ENCODE results near the gene ACTL6A.

Gene ACTL6A

DNA sequence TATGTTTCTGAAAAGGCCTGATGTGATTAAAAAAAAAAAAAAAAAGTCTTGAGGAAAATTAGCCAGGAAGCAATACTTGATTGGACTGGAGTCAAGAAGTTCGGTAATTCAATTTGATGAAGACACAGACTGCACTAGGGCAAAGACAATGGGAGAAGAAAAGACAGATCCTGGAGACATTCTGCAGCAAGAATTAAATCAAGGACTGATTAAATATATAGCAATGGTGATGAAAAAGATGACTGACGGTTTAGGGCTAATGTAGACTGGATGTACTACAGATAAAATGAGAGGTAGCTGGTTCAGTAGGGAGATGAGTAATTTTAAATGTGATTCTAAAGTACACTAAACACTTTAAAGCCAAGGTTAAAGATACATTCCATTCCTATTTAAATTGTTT, 27.9 kb downstream of the ACTL6A start:
- no peak for DNase-seq (ENCODE audit: low read depth in 2 of 2)

GRCh38 chr3:179591313-179591712, 28.6 kb downstream of the ACTL6A start:
- DNase-seq (ENCODE audit: low read depth in 2 of 2), result no peak

DNA sequence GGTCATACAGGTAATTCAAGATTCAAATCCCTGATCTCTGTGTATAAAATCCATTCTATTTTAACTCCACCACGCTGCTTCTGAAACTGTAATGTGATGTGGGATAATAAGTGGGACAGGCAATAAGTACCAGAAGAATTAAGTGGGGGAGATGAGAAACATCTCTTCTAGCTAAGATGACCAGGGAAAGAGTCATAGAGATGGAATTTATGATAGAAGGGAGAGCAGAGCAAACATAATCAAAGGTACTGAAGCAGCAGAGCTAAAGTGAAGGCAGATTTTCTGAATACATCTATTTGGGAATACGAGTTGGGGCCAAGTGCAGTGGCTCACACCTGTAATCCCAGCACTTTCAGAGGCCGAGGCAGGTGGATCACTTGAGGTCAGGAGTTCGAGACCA, 36.8 kb downstream of the ACTL6A start:
- no peak for DNase-seq (ENCODE audit: low read depth in 2 of 2)

- DNase-seq (ENCODE audit: low read depth in 2 of 2), result no peak
Observed at GRCh38 chr3:179603321-179603720, 40.6 kb downstream of the ACTL6A start.

GRCh38 chr3:179603831-179604230, 41.1 kb downstream of the ACTL6A start:
- no peak for DNase-seq (ENCODE audit: low read depth in 2 of 2)

DNA sequence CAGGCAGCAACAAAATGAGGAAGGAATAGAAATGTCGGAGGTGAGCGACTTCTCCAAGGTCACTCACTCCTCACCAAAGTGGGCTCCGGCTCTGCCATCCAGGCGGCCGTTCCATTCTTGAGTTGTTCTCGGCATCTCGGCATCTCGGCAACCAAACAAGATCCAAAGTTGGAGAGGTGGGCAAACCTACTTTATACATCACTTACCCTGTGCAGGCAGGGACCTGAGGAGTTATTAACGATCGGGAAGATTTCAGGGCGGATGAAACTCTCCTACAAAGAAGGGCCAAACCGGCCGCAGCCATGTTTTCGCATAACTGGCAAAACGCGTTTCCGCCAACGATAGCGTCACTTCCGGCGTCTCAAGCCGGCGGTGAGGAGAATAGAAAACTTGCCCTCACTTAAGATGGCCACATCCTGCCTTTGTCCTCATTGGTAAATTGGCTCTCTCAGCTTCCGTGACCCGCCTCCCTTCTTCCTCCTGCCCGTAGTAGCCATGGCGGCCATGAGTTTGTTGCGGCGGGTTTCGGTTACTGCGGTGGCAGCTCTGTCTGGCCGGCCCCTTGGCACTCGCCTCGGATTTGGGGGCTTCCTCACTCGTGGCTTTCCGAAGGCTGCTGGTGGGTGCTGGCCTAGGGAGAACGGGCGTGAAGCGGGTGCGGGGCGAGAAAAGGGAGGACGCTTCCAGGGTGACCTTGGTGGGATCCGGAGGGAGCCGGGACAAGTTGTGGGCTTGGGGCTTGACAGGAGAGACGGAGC, 41.8 kb downstream of the ACTL6A start, which contains the start of the genes MRPL47 and NDUFB5:
Gene MRPL47, minus strand, starts transcription at position 318 of the 758 bp plus-strand sequence. Its CDS starts 14 bp downstream, at position 304.
Gene NDUFB5, plus strand, starts transcription at position 474 of the 758 bp plus-strand sequence. Its CDS starts 22 bp downstream, at position 496.
- DNase-seq (ENCODE audit: low read depth in 2 of 2), result peak; percentile 79 to 85

GRCh38 chr3:179606534-179607085, 43.9 kb downstream of the ACTL6A start:
- no peak for DNase-seq (ENCODE audit: low read depth in 2 of 2)

- DNase-seq (ENCODE audit: low read depth in 2 of 2), result no peak
Observed at GRCh38 chr3:179608931-179609720, 46.4 kb downstream of the ACTL6A start.

DNA sequence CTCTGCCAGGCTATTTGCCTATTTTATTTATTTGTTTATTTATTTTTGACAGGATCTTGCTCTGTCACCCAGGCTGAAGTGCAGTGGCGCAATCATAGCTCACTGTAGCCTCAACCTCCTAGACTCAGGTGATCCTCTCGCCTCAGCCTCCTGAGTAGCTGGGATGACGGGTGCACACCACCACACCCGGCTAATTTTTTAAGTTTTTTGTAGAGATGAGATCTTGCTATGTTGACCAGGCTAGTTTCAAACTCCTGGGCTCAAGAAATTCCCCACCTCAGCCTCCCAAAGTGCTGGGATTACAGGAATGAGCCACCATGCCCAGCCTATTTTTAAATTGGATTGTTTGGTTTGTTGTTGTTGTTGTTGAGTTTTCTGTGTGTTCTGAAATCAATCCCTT, 47.3 kb downstream of the ACTL6A start:
- DNase-seq (ENCODE audit: low read depth in 2 of 2), result no peak

- DNase-seq (ENCODE audit: low read depth in 2 of 2), result no peak
Observed at GRCh38 chr3:179613807-179614206, 51.1 kb downstream of the ACTL6A start.

DNA sequence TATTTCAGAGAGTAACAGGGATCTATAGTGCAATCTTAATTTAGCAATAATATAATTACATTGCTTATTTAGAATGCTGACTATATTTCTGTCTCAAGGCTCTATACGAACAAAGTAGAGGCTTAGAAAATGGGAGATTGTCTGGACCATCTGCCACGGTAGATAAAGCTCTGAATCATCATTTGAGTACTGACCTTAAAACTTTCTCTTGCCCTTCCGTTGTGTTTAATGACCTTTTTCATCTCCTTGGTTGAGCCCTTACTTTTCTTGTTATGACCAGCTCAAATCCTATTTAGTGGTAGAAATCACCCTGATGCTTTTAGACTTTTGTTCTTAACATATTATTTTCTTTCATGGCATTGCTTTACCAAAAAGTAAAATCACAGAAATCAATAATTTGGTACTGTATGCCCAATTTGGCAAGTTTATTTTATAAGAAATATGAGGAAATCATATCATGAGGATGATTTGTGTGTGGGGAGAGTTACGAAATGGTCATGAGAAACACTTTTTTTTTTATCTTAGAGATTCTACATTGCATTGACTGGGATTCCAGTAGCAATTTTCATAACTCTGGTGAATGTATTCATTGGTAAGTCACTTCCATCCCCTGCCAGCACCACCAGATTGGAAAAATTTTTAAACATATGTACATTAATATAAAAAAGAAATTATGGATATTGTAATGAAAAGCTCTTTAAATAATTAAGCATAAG, 52.9 kb downstream of the ACTL6A start:
- no peak for DNase-seq (ENCODE audit: low read depth in 2 of 2)

DNA sequence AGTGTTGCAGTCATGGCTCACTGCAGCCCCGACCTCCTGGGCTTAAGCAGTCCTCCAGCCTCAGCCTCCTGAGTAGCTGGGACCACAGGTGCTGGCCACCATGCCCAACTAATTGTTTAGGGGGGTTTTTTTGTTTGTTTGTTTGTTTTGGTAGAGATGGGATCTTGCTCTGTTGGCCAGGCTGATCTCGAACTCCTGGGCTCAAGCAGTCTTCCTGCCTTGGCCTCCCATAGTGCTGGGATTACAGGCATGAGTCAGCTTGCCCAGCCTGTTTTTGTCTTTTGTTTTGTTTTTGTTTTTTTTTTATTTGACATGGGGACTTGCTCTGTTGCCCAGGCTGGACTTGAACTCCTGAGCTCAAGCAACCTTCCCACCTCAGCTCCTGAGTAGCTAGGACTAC, 59.3 kb downstream of the ACTL6A start:
- no peak for DNase-seq (ENCODE audit: low read depth in 2 of 2)

- no peak for DNase-seq (ENCODE audit: low read depth in 2 of 2)
Observed at GRCh38 chr3:179624451-179624850, 61.7 kb downstream of the ACTL6A start.

GRCh38 chr3:179630753-179631451, 68.2 kb downstream of the ACTL6A start:
- DNase-seq (ENCODE audit: low read depth in 2 of 2), result no peak

Measured in stimulated activated CD4-positive, alpha-beta T cell treated with anti-CD3 and anti-CD28 coated beads, Interleukin-1b, Interleukin-23, amount 100 ng/mL, for 4 hours (primary cell).